Measurements from ENCODE around the gene POLR2L. TPM values are rescaled to one million over a fixed set of nuclear protein-coding genes. Genes with fewer than 3 reads are reported as not detected.

The POLR2L gene
- total and polyA plus RNA-seq, 9 donors: 4.9 to 89.3 (median 62.7) TPM

Small RNA genes within 50 kb of the gene (small RNA-seq; reads per million reads assigned to genes)
- not detected for gene SNORA52

Other genes starting within 250 kb of the POLR2L start
- gene IRF7, start 226.6 kb downstream of the POLR2L start, total RNA-seq: 10 to 100 TPM in 6 of 7 donors, 1 to 10 TPM in 1; 8.2 to 59.1 (median 17.1) TPM
- gene IRF7, start 226.6 kb downstream of the POLR2L start, polyA plus RNA-seq: 10 to 100 TPM in 1 of 2 donors, under 1 TPM in 1; 0.28 to 22.8 TPM
- gene CDHR5, start 217.6 kb downstream of the POLR2L start, total RNA-seq: 1 to 10 TPM in 1 of 7 donors, under 1 TPM in 2, not detected in 4; 0.20 to 2.3 (median 0.22) TPM
- gene CDHR5, start 217.6 kb downstream of the POLR2L start, polyA plus RNA-seq: under 1 TPM in 1 of 2 donors, not detected in 1; 0.07 TPM
- not detected for gene SCT, start 215.3 kb downstream of the POLR2L start, total RNA-seq
- under 1 TPM in 1 of 2 donors, not detected in 1; 0.68 TPM for gene SCT, start 215.3 kb downstream of the POLR2L start, polyA plus RNA-seq
- 1 to 10 TPM in 5 of 7 donors, under 1 TPM in 2; 0.57 to 3.3 (median 1.7) TPM for gene DRD4, start 205.3 kb downstream of the POLR2L start, total RNA-seq
- gene DRD4, start 205.3 kb downstream of the POLR2L start, polyA plus RNA-seq: under 1 TPM in 1 of 2 donors, not detected in 1; 0.63 TPM
- gene DEAF1, start 147.3 kb downstream of the POLR2L start, total RNA-seq: 10 to 100 TPM; 15.5 to 43.4 (median 34.1) TPM
- gene DEAF1, start 147.3 kb downstream of the POLR2L start, polyA plus RNA-seq: 10 to 100 TPM; 10.2 to 23.9 TPM
- 10 to 100 TPM; 15.4 to 38.0 (median 30.5) TPM for gene TMEM80, start 146.7 kb downstream of the POLR2L start, total RNA-seq
- 10 to 100 TPM; 28.9 to 37.6 TPM for gene TMEM80, start 146.7 kb downstream of the POLR2L start, polyA plus RNA-seq
- 10 to 100 TPM; 20.6 to 57.9 (median 34.2) TPM for gene EPS8L2, start 136.3 kb downstream of the POLR2L start, total RNA-seq
- 10 to 100 TPM in 1 of 2 donors, 1 to 10 TPM in 1; 5.9 to 17.4 TPM for gene EPS8L2, start 136.3 kb downstream of the POLR2L start, polyA plus RNA-seq
- 100 to 1,000 TPM in 6 of 7 donors, 10 to 100 TPM in 1; 75.0 to 134 (median 117) TPM for gene TALDO1, start 95.1 kb downstream of the POLR2L start, total RNA-seq
- 100 to 1,000 TPM in 1 of 2 donors, 10 to 100 TPM in 1; 76.8 to 103 TPM for gene TALDO1, start 95.1 kb downstream of the POLR2L start, polyA plus RNA-seq
- 10 to 100 TPM; 14.7 to 79.8 (median 59.9) TPM for gene GATD1, start 65.0 kb downstream of the POLR2L start, total RNA-seq
- 10 to 100 TPM in 1 of 2 donors, 1 to 10 TPM in 1; 9.4 to 52.1 TPM for gene GATD1, start 65.0 kb downstream of the POLR2L start, polyA plus RNA-seq
- gene CEND1, start 52.4 kb downstream of the POLR2L start, total RNA-seq: under 1 TPM in 1 of 7 donors, not detected in 6; 0.15 TPM
- under 1 TPM in 1 of 2 donors, not detected in 1; 0.07 TPM for gene CEND1, start 52.4 kb downstream of the POLR2L start, polyA plus RNA-seq
- gene SLC25A22, start 44.2 kb downstream of the POLR2L start, total RNA-seq: 10 to 100 TPM in 6 of 7 donors, 1 to 10 TPM in 1; 6.6 to 23.3 (median 16.7) TPM
- 10 to 100 TPM in 1 of 2 donors, under 1 TPM in 1; 0.42 to 11.3 TPM for gene SLC25A22, start 44.2 kb downstream of the POLR2L start, polyA plus RNA-seq
- 10 to 100 TPM; 10.1 to 18.1 (median 14.1) TPM for gene PIDD1, start 37.3 kb downstream of the POLR2L start, total RNA-seq
- 10 to 100 TPM in 1 of 2 donors, under 1 TPM in 1; 0.23 to 14.0 TPM for gene PIDD1, start 37.3 kb downstream of the POLR2L start, polyA plus RNA-seq
- gene RPLP2, start 32.6 kb downstream of the POLR2L start, total RNA-seq: 1,000 to 10,000 TPM in 5 of 7 donors, 100 to 1,000 TPM in 2; 901 to 4,238 (median 3,176) TPM
- 1,000 to 10,000 TPM in 1 of 2 donors, 100 to 1,000 TPM in 1; 237 to 2,243 TPM for gene RPLP2, start 32.6 kb downstream of the POLR2L start, polyA plus RNA-seq
- 10 to 100 TPM; 33.0 to 98.2 (median 83.0) TPM for gene PNPLA2, start 23.6 kb downstream of the POLR2L start, total RNA-seq
- gene PNPLA2, start 23.6 kb downstream of the POLR2L start, polyA plus RNA-seq: 10 to 100 TPM; 12.9 to 91.5 TPM
- 1 to 10 TPM; 1.2 to 6.5 (median 3.9) TPM for gene CRACR2B, start 14.6 kb downstream of the POLR2L start, total RNA-seq
- gene CRACR2B, start 14.6 kb downstream of the POLR2L start, polyA plus RNA-seq: 1 to 10 TPM in 1 of 2 donors, under 1 TPM in 1; 0.18 to 5.0 TPM
- gene CD151, start 9.6 kb downstream of the POLR2L start, total RNA-seq: 100 to 1,000 TPM in 6 of 7 donors, 10 to 100 TPM in 1; 32.9 to 243 (median 176) TPM
- 100 to 1,000 TPM in 1 of 2 donors, 10 to 100 TPM in 1; 46.3 to 168 TPM for gene CD151, start 9.6 kb downstream of the POLR2L start, polyA plus RNA-seq
- 100 to 1,000 TPM in 1 of 7 donors, 10 to 100 TPM in 6; 66.6 to 109 (median 89.7) TPM for gene TSPAN4, start 323 bp upstream of the POLR2L start, total RNA-seq
- gene TSPAN4, start 323 bp upstream of the POLR2L start, polyA plus RNA-seq: 100 to 1,000 TPM in 1 of 2 donors, 1 to 10 TPM in 1; 6.4 to 124 TPM
- 10 to 100 TPM; 62.2 to 90.7 (median 75.7) TPM for gene CHID1, start 68.3 kb upstream of the POLR2L start, total RNA-seq
- gene CHID1, start 68.3 kb upstream of the POLR2L start, polyA plus RNA-seq: 10 to 100 TPM; 41.0 to 68.1 TPM
- 10 to 100 TPM; 27.7 to 80.1 (median 54.0) TPM for gene AP2A2, start 83.3 kb upstream of the POLR2L start, total RNA-seq
- gene AP2A2, start 83.3 kb upstream of the POLR2L start, polyA plus RNA-seq: 100 to 1,000 TPM in 1 of 2 donors, 10 to 100 TPM in 1; 31.1 to 151 TPM
- 1 to 10 TPM in 1 of 7 donors, under 1 TPM in 5, not detected in 1; 0.23 to 7.2 (median 0.41) TPM for gene MUC6, start 194.2 kb upstream of the POLR2L start, total RNA-seq
- under 1 TPM; 0.02 to 0.06 TPM for gene MUC6, start 194.2 kb upstream of the POLR2L start, polyA plus RNA-seq
- gene MUC2, start 232.3 kb upstream of the POLR2L start, total RNA-seq: 1 to 10 TPM in 1 of 7 donors, under 1 TPM in 3, not detected in 3; 0.02 to 3.3 (median 0.27) TPM
- under 1 TPM in 1 of 2 donors, not detected in 1; 0.02 TPM for gene MUC2, start 232.3 kb upstream of the POLR2L start, polyA plus RNA-seq

Measured in ovary (tissue), 9 donors.